Measurements from ENCODE around the gene CRTC1.

- TF ChIP-seq CTCF (IDR thresholded peaks at IDR 0.05) (no peak), MAX (IDR thresholded peaks at IDR 0.05) (no peak), FOSB (CRISPR knock-in tag; IDR thresholded peaks at IDR 0.05) (no peak), ESRRA (IDR thresholded peaks at IDR 0.05; ENCODE audit: borderline replicate concordance, low read length) (no peak), MAFK (IDR thresholded peaks at IDR 0.05; ENCODE audit: partially characterized antibody) (no peak), NR3C1 (IDR thresholded peaks at IDR 0.05) (no peak)
These were observed 81.7 kb downstream of the CRTC1 start for GRCh38 chr19:18765224-18765623.

Measured in A549 (cell line).